HFFc6 (cell line): Measurements from ENCODE around the gene HHAT. TPM values are rescaled to one million over a fixed set of nuclear protein-coding genes. Genes with fewer than 3 reads are reported as not detected.

Experiments
- DNase-seq: peaks from one replicate; pipeline ENCODE4 v3.0.0-alpha.2; 2018
- H3K27ac Mint-ChIP-seq: 2 replicates; pipeline ENCODE4 v1.8.0; 2020; ENCODE audit warnings: mild to moderate bottlenecking, mixed read lengths
- H3K27me3 Mint-ChIP-seq: 2 replicates; pipeline ENCODE4 v1.8.0; 2021; ENCODE audit warnings: mild to moderate bottlenecking, moderate library complexity, mixed read lengths; ENCODE audit not compliant: insufficient read depth
- H3K36me3 Mint-ChIP-seq: 2 replicates; pipeline ENCODE4 v1.8.0; 2021; ENCODE audit warnings: low read depth, mixed read lengths
- H3K4me1 Mint-ChIP-seq: 2 replicates; pipeline ENCODE4 v1.8.0; 2020; ENCODE audit warnings: low read depth, mixed read lengths
- H3K4me3 Mint-ChIP-seq: 2 replicates; pipeline ENCODE4 v1.8.0; 2020; ENCODE audit warnings: mild to moderate bottlenecking, moderate library complexity, mixed read lengths
- H3K9me3 Mint-ChIP-seq: 2 replicates; pipeline ENCODE4 v1.8.0; 2020; ENCODE audit warnings: mild to moderate bottlenecking, mixed read lengths
- total RNA-seq, 6 experiments: library from RNA; stranded (reverse); fragmentation: NEBNext Ultra II Directional; extraction: Animal tissue kit (Norgen Biotek cat#: 25700); gene quantifications; 2 replicates in 1 of 6; 3 replicates in 5 of 6; pipeline ENCODE4 v1.2.3, GENCODE V29; 2021
- TF ChIP-seq, protein P1 (sequence below): fragments of 200-600 bp; sonication (generic); IDR thresholded peaks from 2 replicates; pipeline ENCODE4 v1.5.0; 2021; ENCODE audit warnings: antibody characterized with exemption, mild to moderate bottlenecking

HHAT gene
- total RNA-seq, 6 experiments from 2014 or later = 2.8 to 3.9 (median 3.2) TPM

DNA sequence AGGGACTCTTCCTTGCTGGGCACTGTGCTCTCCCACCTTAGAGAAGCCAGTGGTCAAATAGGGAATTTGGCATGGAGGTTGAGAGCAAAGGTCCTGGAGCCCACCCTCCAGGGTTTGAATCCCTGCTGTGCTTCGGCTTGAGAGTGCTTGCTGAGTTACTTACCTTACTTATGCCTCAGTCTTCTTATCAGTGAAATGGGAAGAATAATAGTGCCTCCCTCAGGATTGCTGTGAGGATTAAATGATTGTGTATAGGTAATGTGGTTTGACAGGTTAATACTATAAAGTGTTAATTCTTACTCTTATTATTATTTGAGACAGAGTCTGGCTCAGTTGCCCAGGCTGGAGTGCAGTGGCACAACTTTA, 79.2 kb downstream of the HHAT start:
- no peak overlapping the region for H3K27ac Mint-ChIP-seq
- H3K9me3 Mint-ChIP-seq = no peaks in the 10 kb centered on the region
- TF ChIP-seq, protein P1, sequence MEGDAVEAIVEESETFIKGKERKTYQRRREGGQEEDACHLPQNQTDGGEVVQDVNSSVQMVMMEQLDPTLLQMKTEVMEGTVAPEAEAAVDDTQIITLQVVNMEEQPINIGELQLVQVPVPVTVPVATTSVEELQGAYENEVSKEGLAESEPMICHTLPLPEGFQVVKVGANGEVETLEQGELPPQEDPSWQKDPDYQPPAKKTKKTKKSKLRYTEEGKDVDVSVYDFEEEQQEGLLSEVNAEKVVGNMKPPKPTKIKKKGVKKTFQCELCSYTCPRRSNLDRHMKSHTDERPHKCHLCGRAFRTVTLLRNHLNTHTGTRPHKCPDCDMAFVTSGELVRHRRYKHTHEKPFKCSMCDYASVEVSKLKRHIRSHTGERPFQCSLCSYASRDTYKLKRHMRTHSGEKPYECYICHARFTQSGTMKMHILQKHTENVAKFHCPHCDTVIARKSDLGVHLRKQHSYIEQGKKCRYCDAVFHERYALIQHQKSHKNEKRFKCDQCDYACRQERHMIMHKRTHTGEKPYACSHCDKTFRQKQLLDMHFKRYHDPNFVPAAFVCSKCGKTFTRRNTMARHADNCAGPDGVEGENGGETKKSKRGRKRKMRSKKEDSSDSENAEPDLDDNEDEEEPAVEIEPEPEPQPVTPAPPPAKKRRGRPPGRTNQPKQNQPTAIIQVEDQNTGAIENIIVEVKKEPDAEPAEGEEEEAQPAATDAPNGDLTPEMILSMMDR = no peak

DNA sequence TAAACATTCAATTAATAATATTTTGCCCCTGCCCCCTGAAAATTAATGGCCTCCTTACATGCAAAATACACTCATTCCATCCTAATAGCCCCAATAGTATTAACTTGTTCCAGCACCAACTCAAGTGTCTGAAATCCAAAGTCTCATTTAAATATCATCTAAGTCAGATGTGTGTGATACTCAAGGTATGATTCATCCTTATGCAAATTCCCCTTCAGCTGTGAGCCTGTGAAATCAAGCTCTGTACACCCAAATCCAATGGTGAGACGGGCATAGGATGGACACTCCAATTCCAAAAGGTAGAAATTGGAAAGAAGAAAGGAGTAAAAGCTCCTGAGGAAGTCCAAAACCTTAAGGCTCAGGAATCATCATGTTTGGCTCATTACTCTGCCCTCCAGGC, 83.5 kb downstream of the HHAT start:
- peaks cover 4% of the 10 kb centered on the region for H3K27me3 Mint-ChIP-seq
- no peak overlapping the region for H3K27ac Mint-ChIP-seq
- no peaks in the 10 kb centered on the region for H3K9me3 Mint-ChIP-seq
- no peaks in the 10 kb centered on the region for H3K36me3 Mint-ChIP-seq
- H3K4me1 Mint-ChIP-seq = peaks cover 5% of the 10 kb centered on the region; the same call in 1 of the 2 replicates
- no peak overlapping the region for H3K4me3 Mint-ChIP-seq
- no peak for DNase-seq
- TF ChIP-seq, protein P1 = no peak

More for the DNA sequence above, 79.2 kb downstream of the HHAT start:
- no peak for DNase-seq
- Mint-ChIP-seq H3K4me1 (peaks cover 8% of the 10 kb centered on the region; the same call in 1 of the 2 replicates), H3K36me3 (no peaks in the 10 kb centered on the region), H3K4me3 (no peak overlapping the region), H3K27me3 (peaks cover 4% of the 10 kb centered on the region; the same call in 1 of the 2 replicates)

- TF ChIP-seq, protein P1 = no peak
- H3K36me3 Mint-ChIP-seq = no peaks in the 10 kb centered on the region
- peaks cover 4% of the 10 kb centered on the region for H3K27me3 Mint-ChIP-seq
- H3K4me3 Mint-ChIP-seq = no peak overlapping the region
- H3K27ac Mint-ChIP-seq = no peak overlapping the region
- DNase-seq = no peak
- no peaks in the 10 kb centered on the region for H3K9me3 Mint-ChIP-seq
- no peaks in the 10 kb centered on the region for H3K4me1 Mint-ChIP-seq
These were observed 85.2 kb downstream of the HHAT start for GRCh38 chr1:210413951-210414350.

- H3K36me3 Mint-ChIP-seq = no peaks in the 10 kb centered on the region
- H3K27ac Mint-ChIP-seq = no peak overlapping the region
- TF ChIP-seq, protein P1 = peak; percentile 32
- no peak overlapping the region for H3K4me3 Mint-ChIP-seq
- DNase-seq = no peak
- peaks cover 5% of the 10 kb centered on the region; the same call in 1 of the 2 replicates for H3K4me1 Mint-ChIP-seq
- no peaks in the 10 kb centered on the region for H3K9me3 Mint-ChIP-seq
- peaks cover 4% of the 10 kb centered on the region for H3K27me3 Mint-ChIP-seq
These were observed 87.2 kb downstream of the HHAT start for GRCh38 chr1:210415846-210416448.

DNA sequence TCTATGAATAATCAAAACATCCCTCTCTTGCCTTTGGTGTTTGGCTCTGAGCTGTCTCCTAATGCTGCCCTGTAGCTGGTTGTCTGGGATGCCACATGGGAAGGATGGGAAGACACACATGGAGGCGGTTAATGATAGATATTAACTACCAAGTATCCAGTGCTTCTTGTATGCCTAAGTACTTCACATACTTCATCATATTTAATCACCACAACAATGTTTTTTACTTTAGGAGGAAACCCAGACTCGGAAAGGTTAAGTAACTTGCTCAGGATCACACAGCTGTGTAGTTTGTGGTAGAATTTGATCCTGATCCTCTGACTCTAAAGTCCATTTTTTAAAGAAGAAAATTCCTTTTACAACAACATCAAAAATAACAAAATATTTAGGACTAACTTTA, 88.0 kb downstream of the HHAT start:
- Mint-ChIP-seq H3K9me3 (no peaks in the 10 kb centered on the region), H3K4me3 (no peak overlapping the region), H3K4me1 (peaks cover 5% of the 10 kb centered on the region; the same call in 1 of the 2 replicates), H3K27ac (no peak overlapping the region), H3K27me3 (peaks cover 4% of the 10 kb centered on the region), H3K36me3 (no peaks in the 10 kb centered on the region)
- DNase-seq = no peak
- TF ChIP-seq, protein P1 = no peak
